Activated CD4-positive, alpha-beta T cell treated with anti-CD3 and anti-CD28 coated beads, Interleukin-2, amount 50 U/mL, for 48 hours (primary cell): ENCODE data around the gene NFYC.

Experiments
- DNase-seq, 2 experiments: peaks; one replicate each; pipeline ENCODE4 v3.0.0-alpha.2; 2020

NFYC gene

DNA sequence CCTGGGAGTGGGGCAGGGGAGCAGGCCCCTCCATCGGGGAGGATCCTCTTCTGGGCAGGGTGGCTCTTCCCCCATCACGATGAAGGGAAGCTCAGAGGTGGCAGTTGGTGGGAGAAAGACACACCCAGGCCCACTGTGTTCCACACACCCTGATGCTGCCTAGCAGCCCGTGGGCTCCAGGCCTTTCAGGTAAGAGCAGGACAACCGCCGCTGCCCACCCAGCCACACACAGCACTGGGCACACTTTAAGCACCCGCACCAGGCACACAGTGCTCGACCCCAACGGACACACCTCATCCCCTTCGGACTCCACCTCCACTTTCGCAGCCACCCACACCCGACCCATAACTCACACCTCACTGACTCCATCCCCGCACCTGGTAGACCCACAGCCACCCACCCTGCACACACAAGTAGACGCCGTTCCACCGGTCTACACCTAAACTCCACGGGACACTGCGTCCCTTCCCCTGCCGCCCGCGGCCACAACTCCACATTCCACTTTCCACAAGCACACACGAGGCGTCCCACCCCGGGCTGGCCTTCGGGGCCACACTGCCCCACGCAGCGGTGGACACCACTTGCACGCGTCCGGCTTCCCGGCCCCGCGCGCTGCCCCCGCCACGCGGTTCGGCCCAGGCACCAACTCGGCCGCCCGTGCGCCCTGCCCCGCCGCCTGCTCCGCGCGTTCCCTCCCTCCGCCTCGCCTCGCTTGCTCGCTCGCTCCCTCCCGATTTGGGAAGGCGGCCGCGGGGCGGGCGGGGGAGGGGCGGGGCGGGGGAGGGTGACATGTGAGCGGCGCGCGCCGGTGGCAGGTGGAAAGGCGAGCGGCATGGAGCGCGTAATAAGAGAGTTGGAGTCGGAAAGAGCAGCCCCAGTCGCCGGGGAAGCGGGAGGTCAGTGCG lies 91.7 kb downstream of the NFYC start, which contains the start of gene KCNQ4:
TSS of gene KCNQ4 (plus strand) at position 787 of the 905 bp plus-strand sequence. CDS start 307 bp downstream, outside the sequence.
- DNase-seq = peak; percentile 26 to 31

DNA sequence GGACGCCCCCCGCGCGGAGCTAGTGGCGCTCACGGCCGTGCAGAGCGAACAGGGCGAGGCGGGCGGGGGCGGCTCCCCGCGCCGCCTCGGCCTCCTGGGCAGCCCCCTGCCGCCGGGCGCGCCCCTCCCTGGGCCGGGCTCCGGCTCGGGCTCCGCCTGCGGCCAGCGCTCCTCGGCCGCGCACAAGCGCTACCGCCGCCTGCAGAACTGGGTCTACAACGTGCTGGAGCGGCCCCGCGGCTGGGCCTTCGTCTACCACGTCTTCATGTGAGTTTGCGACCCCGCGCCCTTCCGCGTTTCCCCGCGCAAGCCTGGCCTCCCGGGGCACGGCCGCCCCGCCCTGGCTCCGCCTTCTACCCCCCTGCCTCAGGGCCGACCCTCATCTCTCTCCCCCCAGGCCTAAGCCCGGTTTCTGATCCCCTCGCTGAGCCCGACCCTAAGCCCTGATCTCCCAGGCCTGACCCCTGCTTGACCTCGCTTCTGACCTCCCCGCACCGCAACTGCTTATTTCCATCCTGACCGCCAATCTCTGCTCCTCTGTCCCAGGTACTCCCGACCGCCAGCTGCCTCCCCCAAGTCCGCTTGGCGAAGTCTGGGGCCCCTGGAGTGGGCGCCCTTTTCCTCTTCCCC lies 92.8 kb downstream of the NFYC start:
- DNase-seq = no peak

DNA sequence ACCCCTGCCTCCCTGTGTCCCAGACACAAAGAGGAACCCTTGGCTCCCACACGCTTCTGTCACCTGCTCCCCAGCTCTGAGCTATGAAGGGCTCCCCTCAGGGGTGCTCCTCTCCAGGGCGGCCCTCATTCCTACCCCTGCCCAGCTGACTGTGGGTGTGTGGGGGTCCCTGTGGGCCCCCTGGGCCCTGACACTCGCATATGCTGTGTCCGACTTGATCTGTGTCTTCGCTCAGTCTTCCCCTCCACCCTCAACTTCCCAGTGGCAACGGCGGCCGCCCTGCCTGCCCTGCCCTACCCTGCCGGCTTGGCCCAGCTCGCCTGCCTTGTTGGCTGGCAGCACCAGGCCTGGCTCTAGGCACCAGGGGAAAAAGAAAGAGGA lies 93.3 kb downstream of the NFYC start:
- no peak for DNase-seq

DNA sequence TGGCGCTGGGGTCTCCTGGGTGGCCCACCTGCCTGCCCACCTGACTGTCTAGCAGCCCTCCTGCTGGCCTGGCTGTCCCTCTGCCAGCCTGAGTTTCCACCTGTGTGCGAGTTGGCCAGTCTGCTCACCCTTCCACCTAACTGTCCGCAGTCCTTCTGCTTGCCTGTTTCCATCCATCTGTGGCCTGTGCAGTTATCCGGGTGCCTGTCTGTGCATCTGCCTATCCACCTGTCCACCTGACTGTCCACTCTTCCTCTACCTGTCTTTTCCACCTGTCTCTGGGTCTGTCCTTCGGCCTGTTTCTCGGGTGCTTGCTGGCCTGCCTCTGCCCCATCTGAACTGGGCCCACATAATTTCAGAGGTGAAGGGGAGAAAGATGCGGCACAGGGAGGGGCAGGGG lies 93.9 kb downstream of the NFYC start:
- no peak for DNase-seq

DNA sequence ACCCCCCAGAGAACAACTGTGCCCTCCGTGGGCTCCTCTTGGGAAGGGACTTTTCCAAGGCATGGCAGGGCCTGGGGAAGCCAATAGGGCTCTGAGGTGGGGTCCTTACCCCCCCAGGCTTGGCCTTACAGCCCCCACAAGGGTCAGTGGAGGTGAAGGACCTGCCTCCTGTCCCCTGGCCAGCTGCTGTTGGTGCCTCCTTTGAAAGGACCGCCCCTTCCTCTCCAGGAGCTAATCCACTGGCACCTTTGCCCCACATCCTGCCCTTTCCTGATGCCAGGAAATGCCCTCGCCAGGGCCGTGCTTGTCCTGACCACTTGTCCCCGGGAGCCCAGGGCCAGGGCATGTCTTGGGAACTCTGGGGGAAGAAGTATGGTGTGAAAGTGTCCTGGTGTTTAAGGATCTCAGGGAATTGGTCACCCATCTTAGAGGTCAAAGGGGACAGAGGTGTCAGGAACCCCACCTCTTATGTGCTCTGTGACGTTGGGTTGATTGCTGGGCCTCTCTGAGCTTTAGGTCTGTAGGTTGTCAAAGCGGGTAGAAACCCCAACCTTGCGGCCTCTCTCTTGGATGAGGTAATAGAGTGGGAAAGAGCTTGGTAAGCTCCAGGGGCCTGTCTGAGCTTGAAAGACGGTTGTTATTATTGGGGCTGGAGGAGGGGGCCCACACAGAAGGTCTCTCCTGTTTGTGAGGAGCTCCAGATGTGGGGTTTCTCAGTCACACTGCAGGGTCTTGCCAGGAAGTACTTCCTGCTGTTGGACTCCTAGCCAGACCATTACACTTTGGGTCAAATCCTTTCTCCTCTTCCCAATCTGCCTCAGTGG lies 94.9 kb downstream of the NFYC start:
- no peak for DNase-seq

DNA sequence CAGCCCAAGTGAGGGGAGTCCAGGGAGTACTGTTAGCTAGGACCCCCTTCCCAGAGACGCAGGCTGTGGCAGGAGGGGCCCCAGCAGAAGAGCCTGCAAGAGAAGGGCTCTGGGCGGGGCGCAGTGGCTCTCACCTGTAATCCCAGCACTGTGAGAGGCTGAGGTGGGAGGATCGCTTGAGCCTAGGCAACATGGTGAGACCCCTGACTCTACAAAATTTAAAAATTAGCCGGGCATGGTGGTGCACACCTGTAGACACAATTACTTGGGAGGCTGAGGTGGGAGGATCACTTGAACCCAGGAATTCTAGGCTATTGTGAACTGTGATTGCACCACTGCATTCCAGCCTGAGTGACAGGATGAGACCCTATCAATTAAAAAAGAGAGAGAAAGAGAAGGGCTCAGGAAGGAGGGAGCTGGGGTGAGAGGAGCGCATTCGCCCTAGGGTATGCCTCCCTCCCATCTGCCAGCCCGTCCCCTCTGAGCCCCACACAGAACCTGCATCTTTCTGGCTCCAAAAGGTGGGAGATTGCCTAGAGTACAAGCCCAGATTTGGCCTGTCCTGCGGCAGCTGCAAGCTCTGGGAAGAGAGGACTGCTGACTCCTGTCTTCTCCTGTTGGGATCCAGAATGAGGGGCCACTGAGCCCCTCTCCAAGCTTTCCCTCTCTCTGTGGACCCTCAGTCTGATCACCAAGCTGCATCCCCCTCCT lies 95.6 kb downstream of the NFYC start:
- no peak for DNase-seq

DNA sequence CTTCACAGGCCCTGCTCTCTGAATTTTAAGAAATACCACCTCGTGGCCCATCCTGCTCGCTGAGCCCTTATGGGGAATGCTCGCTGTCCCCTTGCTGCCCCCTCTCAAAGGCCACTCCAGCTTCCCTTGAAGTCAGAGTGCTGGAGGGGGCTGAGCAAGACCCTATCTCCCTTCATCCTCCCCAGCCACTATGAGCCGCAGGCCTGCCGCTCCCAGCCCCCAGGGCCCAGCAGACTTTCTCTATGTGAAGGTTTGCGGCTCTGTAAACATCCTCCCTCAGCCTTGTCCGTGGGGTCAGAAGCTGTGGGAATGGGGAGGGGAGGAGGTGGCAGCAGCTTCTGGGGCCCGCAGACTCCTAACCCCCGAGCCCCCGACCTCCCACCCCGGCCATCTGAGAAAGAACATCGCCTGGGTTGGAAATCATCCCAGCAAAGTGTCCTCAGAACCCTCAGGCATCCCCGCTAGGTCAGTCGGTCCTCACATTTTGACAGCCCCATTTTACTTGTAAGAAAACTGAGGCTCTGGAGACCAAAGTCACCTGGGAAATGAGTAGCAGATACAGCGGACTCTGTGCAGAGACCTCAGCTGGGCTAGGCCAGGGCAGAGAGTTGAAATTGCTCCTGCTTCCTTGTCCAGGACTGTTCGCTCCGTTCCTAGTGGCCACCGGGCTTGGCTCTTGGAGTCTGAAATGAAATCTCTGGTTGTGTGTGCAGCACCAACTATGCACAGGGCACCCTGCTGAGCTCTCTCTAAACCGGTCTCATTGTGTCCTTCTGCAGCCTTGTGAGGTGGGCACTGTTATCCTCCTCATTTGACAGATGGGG lies 96.4 kb downstream of the NFYC start:
- no peak for DNase-seq

DNA sequence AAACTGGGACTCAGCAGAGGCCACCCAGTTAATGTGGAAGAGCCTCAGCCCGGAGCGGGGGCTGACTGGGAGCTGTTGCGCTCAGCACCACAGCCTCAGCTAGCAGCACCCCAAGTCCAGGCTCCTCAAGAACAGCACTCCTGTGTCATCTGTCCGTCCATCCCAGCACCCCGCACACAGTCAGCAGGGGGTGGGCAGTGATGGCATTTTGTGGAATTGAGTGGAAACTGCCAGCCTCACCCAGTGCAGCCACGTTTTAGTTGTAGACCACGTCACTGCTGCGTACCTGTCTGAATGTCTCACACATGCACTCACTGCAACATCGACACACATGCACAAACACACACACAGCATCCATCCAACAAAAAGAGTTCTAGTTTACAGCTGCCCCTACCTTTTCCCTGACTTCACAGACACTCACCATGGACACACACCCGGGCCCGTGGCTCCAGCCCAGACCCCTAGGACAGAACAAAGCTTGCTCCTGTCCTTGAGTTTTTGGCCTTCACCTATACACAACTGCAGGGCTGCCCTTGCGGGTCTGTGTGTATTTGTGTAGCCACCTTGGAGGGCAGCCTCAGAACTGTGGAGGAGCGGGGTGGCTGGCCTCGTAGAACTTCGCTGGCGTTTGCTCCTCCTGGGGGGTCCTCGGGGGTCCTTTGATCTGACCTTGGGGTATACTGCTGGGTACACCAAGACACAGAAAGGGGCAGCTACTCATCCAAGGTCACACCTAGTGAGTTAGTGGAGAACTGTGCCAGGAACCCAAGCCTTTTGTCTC lies 97.2 kb downstream of the NFYC start:
- DNase-seq = no peak

DNA sequence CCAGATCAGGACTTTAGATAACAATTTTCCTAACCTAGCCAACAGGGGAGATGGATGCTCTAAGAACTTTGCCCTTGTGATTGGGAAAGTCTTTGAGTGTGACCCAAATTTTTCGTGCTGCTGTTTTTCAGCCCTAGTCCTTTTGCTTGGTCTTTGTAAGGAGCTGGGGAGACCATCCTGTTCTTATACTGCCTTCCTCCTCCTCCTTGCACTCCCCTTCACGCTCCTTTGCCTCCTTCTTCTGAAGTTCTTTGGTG lies 97.8 kb downstream of the NFYC start:
- DNase-seq = no peak

DNA sequence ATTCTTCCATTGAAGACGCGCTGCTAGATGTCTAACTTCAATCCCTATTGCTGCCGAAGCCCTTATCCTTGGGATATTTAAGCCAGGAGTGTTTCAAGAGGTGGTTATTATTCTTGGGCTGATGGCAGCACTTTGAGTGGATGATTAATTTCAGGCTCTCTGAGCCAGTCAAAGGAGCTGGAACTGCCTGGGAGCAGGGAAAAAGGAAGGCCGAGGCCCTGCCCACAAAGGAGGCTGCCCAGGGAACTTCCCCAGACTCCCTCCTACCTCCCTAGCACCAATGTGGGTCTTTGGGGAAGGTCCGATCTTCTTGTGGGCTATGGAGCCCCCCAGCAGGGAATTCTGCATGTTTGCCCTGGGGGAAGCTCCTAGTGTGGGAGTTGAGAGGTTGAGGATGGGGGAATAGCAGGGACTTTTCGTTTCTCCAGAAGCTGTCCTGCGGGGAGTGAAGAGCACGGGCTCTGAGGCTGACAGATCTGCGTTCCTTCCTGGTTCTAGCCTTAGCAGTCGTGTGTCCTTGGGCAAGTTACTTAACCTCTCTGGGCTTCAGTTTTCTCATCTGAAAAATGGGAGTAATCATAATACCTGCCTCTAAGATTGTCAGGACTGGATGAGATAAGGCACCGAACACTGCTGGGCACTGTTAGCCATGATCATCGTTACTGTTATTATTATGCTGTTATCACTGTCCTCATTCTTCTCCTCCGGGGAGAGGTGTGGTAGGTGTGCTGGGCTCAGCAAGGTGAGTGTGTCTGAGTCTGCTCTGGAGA lies 98.3 kb downstream of the NFYC start:
- no peak for DNase-seq

DNA sequence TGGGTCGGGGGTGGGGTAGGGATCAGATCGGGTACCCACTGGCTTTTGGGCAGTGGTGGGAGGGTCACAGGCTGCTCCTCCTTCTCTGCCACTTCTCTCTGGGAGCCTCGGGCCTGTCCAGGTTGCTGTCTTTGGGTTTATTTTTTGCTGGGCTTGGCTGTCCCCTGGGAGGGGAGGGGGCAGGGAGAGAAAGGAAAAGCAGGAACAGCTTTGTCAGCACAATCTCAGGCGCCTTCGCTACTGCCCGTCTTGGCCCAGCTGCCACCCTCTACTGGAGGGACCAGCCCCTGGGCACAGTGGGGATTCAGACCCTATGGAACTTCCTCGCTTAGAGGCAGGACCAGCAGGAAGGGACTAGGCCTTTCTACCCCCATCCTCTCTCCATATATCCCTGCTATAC lies 100.5 kb downstream of the NFYC start:
- no peak for DNase-seq

DNA sequence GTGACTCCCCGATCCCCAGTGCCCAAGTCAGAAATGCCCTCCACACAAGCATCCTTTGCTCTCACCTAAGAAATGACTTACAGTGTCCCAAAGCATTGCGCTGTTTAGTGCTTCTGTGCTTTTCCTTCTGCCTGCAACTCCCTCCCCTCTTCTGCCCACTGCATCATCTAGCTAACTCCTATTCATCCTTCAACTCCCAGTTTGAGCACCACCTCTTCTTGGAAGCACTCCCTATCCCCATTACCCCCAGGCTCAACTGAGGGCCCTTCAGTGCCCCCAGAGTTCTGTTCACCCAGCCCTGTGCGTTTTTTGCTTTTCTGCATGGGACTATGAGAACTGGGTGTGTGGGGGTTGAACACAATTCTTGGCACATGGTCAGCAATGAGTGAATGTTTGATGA lies 102.1 kb downstream of the NFYC start:
- no peak for DNase-seq

DNA sequence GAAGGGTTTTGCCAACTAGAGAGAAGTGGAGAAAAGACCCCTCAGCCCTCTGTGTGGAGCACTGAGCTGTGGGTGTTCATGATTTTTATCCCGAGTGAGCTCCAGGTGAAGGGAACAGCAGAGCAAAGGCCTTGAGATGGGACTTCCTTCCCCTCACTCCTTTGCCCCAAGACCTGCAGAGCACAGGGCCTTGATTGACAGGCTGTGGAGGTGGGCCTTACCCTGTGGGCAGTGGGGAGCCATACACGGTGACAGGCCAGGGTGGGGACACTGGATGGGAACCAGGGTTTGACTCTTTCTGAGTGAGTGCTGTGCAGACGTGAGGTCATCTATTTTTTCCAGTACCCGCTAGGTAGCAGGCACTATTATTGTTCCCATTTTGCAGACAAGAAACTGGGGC lies 102.5 kb downstream of the NFYC start:
- DNase-seq = no peak

DNA sequence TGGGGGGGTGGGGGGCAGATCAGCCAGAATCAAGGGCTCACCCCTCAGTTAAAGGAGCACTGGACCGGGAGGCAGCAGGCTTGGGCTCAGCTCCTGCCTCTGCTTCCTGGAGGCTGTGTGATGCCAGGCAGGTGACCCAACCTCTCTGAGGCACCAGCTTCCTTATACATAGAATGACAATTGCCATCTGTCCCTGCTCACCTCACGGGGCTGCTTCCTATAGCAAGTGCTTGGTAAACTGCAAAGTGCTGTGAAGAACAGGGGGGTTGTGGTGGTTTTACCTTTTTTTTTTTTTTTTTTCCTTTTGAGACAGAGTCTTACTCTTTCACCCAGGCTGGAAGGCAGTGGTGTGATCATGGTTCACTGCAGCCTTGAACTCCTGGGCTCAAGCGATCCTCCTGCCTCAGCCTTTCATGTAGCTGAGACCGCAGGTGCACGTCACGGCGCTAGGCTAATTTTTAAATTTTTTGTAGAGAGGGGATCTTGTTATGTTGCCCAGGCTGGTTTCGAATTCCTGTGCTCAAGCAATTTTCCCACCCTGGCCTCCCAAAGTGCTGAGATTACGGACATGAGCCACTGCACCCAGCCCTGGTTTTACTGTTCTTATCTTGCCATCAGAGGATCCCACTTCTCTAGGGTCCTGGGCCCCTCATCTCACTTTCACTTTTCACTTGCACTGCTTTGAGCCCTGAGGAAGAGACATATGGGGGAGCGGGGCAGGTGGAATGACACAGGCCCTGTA lies 103.6 kb downstream of the NFYC start:
- peak in 1 of 2 experiments; percentile 20 for DNase-seq

DNA sequence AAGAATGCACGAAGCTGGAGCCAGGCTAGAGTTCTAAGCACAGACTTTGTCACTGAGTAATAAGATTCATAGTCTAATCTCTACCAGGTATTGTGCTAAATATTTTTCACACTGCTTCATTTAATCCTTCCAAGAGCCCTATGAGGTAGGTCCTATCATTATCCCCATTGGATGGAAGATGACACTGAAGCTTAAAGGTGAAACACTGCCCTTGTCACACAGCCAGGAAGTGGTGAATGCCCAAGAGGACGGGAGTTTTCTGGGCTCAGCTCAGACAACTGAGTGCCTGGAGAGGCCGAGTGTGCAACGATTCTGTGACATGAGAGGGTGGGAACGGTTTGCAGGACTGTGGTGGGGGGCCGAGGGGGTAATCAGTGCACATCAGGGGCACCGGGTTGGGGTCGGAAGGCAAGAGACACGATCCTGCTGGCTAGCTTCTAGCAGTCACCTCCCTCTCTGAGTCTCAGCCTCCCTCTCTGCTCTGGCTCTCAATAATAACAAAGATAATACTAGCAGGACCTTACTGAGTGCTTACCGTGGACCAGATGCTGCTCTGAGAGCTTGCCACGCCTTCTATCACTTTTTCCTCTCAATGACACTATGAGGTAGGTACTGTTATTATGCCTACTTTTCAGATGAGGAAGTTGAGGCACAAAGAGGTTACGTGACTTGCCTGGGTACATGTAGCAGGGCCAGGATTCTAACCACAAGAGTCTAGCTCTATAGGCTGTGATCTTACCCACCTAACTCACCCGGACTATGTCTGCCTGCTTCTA lies 104.5 kb downstream of the NFYC start:
- DNase-seq = no peak

DNA sequence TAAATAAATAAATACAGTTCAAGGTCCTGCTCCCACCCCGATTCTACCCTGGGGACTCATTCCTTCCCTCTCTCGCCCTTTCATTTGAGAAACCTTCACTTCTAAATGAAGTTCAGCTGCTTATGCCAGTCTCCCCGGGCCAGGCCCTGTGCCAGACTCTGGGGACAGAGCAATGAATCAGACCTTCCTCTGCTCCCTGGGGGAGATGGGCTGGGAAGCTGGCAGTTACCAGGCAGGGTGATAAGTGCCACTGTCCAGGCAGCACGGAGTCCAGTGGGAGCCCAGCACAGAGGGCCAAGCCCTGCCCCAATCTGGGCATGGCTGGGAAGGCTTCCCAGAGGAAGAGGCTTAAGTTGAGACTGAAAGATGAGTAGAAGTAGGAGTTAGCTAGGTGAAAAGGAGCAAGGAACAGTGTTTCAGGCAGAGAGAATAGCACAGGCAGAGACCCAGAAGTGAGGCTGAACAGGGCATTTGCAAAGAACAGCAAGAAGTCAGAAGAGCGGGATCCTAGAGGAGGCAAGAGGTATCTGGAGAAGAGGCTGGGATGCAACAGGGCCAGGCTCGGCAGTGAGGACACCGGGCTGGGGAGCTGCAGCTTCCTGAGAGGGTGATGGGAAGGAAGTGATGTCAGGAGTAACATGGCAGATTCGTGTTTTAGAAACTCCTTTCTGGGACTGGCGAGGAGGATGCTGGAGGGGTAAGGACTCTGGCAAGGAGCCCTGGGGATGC lies 105.6 kb downstream of the NFYC start:
- no peak for DNase-seq

DNA sequence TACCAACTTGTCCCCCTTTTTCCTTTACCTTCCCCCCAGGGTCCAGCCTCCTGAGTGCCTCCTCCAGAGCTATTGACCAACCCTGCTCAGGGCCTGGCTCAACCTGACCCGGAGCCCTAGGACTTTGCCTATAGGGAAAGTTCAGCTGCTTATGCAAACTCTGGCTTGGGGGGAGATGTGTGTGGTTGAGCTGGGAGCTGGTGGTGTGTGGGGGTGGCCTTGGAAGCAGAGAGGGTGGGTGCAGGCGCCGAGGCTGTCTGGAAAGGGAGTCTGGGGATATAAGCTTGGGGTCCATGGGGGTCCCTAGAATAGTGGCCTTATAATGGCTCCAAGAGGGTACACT lies 106.1 kb downstream of the NFYC start:
- no peak for DNase-seq
